HG03060 (cell line): ENCODE data around the gene OR2C3.

Experiments
- ATAC-seq: cut with Tn5 transposase; IDR thresholded peaks from one replicate; pipeline ENCODE4 v1.9.1; 2021; ENCODE audit warnings: low read depth, moderate number of reproducible peaks; ENCODE audit not compliant: unreplicated experiment

The OR2C3 gene

DNA sequence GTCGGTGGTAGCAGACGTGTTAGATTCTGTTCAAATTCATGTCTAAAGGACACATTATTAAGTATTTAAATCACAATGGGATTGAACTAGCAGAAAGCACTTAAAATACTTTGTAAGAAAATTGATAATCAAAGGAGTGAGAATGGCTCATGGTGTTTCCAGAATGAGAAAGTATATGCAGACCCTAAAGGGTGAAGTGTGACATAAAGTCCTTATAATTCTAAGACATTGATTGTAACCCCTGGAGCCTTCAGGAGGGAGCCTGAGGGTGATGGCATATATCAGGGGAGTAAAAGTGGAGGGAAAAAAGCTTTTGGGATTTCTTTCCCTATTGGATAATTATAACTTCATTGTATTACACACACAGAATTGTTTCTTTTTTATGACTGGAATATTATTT is at the start of gene OR2C3:
Gene OR2C3, minus strand, starts transcription at position 101 of the 400 bp plus-strand sequence. CDS start 3,929 bp downstream, outside the sequence.
- no peak for ATAC-seq

GRCh38 chr1:247578946-247579460 is 42.8 kb upstream of the OR2C3 start:
- ATAC-seq: no peak

DNA sequence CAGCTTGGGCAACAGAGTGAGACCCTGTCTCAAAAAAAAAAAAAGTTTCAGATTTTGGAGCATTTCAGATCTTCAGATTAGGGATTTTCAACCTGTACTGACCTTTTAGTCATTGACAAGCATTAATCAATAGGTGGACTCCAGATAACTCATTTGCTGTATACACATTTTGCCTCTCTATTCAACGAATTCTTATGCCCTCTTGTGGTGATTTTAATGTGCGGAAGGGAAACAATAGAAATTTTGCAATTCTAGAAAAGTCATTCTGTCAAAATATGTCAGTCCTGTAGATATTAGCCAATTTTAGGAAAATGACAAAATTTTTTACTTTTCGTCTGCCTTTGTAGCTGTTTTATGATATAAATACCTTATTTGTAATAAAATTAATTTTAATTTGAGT is 40.3 kb upstream of the OR2C3 start:
- ATAC-seq: no peak

DNA sequence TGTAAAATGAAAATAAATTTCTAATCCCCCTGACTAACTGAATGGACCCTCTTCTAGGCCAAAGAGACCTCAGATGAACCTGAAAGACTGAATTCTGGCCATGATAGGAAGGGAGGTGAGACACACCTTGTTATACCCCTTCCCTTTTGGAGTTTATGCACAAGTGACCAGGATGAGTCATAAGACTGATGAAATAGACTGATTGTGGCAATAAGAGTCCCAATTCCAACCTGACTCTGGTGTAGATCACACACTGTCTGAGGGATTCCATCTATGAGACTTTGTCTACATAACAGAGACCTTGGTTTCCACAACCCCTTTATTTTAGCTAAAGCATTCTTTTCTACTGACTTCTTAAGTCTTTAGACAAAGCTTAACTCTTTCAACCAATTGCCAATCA is 38.4 kb upstream of the OR2C3 start:
- no peak for ATAC-seq

- ATAC-seq: no peak
Observed at GRCh38 chr1:247574236-247574635, 38.0 kb upstream of the OR2C3 start.

DNA sequence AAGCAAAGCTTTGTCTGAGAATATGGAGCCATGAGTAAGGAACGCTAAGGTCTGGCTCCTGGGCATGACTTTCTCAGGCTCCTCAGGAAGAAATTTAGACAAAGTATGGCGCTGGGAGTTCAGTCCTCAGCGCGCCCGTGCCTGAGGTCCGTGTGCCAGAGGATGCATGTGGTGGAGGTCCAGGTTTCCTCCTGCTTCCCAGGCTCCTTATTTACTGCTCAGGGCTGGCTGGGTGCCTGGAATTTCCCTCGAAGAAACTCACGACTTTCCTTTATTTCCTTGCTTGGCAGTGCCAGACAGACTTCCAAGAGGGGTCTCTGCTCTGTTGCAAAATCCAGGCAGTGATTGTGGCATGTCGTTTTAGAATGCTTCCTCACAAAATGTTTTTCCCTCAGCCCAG is 26.0 kb upstream of the OR2C3 start:
- ATAC-seq: no peak

GRCh38 chr1:247561711-247562110 is 25.5 kb upstream of the OR2C3 start:
- ATAC-seq: no peak

DNA sequence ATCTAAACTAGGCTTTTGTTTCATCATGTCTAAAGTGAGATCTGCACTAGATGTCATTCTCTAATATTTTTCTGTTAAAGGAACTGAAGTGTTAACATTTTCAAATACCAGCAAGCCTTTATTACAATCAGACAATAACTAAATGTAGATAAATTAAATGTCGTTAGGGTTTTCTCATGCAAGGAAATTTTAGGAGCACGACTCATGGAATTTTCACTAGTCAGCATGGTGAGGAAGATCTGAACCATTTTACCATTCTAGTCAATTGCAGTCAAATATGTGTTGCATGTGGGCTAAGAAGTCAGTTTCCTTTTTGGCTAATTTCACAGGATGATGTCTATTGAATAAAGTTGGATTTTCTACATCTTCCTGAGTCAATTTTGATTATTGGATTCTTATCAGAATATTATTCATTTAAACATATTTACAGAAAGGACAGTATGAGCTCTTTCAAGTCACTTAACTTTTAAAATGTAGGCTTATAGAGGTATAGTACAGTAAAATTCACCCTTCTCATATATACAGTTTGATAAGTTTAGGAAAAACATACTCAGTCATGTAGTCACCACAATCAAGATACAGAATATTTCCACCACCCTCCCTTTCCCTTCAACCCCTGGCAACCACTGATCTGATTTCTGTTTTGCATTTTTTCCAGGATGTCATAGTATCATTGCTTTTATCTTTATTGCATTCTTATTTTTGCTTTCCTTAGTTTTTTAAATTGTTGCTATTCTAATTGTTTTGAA is 21.9 kb upstream of the OR2C3 start:
- ATAC-seq: no peak

DNA sequence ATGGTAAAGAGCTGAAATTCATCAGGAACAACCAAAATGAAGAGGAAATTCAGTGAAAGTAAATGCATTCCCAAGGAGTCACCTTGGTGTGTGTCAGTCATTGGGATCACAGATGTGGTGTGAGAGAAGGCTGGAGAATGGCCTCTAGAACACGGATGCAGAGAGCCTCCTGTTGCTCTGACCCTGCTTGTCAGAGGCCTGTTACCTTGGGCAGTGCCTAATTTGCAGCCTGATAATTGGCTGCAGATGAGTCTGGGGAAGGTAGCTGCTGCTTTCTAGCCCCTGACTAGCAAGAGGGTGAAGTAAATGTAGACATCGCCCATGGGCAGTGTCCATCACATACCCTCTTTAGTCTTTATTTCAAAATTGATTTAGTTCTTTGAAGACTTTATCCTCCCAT is 16.0 kb upstream of the OR2C3 start:
- no peak for ATAC-seq

- no peak for ATAC-seq
Observed at GRCh38 chr1:247551721-247552120, 15.5 kb upstream of the OR2C3 start.

- ATAC-seq: no peak
Observed at GRCh38 chr1:247548769-247549182, 12.5 kb upstream of the OR2C3 start, which contains the start of gene GCSAML. GCSAML (plus strand) TSS chr1:247549134; CDS start chr1:247549192, 58 bp downstream.

DNA sequence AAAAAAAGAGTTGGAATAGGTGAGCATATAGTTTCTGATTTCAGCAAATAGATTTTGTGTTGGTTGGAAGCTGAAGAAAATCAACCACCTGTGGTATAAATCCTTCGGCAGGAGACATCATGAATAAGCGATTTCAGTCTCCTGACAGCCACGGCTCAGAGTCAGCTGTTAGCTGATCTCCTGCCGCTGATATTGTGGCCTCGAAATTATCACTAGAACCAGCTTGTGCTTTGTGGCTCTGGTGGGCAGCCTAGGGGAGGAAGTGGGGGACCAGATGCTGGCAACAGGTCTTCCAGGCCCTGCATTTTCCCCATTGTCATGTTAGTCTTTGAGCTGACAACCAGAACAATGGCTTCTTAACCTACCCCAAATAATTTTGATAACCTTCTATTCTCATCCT is 11.9 kb upstream of the OR2C3 start:
- ATAC-seq: no peak

GRCh38 chr1:247542811-247543210 is 6.6 kb upstream of the OR2C3 start:
- no peak for ATAC-seq

GRCh38 chr1:247540581-247540980 is 4.3 kb upstream of the OR2C3 start:
- no peak for ATAC-seq

DNA sequence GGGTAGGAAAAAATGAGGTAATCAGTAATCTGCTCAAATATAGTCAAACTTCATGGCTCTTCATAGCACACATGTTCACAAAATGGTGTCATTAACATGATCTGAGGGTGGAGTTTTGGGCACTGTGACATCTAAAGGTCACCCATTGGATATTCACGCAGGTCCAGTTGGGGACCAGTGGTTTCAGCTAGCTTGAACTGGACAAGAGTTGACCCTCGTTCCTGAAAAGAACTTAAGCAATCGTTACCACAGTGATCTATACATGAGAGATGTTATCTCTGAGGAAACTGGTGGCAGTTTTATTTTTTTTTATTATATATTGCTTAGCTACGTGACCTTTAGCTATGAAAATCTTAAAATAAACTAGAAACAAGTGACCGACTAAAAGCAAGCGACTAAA is 3.0 kb upstream of the OR2C3 start:
- no peak for ATAC-seq

DNA sequence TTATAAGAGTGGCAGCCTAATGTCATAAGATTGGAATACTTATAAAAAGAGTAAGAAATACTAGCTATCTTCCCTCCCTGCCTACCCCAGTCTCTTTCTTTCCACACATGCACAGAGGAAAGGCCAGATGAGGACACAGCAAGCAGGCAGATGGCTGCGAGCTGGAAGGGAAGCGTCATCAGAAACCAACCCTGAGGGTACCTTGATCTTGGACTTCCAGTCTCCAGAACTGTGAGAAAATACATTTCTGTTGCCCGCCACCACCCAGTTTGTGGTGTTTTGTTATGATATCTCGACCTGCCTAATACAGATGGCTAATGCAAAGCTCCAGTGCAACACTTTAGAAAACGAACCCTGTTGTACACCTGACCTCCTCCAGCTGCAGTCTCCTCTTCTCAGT is 2.3 kb upstream of the OR2C3 start:
- no peak for ATAC-seq

DNA sequence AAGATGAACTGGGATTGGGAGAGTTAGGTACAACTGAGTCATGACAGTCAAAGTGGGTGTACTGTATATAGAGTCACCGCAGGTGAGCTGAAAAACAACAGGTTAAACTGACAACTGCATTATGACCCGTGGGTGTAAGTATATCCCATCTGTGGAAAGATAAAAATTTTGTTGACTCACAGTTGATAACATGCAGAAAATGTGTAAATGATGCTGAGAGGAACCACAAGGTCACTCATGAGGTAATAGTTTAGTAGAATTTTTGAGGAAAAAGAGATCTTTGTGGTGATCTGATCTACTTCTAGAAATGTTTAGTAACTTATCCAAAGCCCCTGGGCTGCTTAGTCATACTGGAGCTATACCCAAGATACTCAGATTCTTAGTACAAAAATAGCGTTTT is 838 bp downstream of the OR2C3 start:
- no peak for ATAC-seq

DNA sequence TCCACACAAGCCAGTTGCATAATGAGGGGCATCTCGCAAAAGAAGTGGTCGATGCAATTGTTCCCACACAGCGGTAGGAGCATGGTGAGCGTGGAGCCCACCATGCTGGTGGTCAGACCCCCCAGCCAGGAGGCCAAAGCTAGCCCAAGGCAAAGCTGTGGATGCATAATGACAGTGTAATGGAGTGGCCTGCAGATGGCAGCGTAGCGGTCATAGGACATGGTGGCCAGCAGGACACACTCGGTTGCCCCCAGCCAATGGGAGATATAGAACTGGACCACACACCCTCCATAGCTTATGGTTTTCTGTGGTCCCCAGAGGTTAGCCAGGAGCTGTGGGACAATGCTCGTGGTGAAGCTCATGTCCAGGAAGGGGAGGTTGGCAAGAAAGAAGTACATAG is 4.3 kb downstream of the OR2C3 start:
- ATAC-seq: no peak

- no peak for ATAC-seq
Observed at GRCh38 chr1:247530785-247531184, 5.5 kb downstream of the OR2C3 start.

GRCh38 chr1:247529771-247530355 is 6.4 kb downstream of the OR2C3 start:
- ATAC-seq: no peak

GRCh38 chr1:247528812-247529474 is 7.3 kb downstream of the OR2C3 start:
- ATAC-seq: no peak
